Endodermal cell (in vitro differentiated cells): ENCODE results near the gene CENPA. TPM values are rescaled to one million over a fixed set of nuclear protein-coding genes. Genes with fewer than 3 reads are reported as not detected.

Experiments used
- DNase-seq: peaks from one replicate; pipeline ENCODE4 v3.0.0-alpha.2; 2017
- H3K27ac ChIP-seq: 2 replicates; pipeline ENCODE4 v1.5.1; 2013; ENCODE audit warnings: mild to moderate bottlenecking, low read depth, low read length, moderate library complexity
- H3K27me3 ChIP-seq: 2 replicates; pipeline ENCODE4 v1.6.1; 2013; ENCODE audit warnings: mild to moderate bottlenecking, low read length, moderate library complexity; ENCODE audit not compliant: insufficient read depth, control insufficient read depth, poor library complexity, severe bottlenecking
- H3K36me3 ChIP-seq: 2 replicates; pipeline ENCODE4 v1.7.0; 2013; ENCODE audit warnings: mild to moderate bottlenecking, low read length, moderate library complexity; ENCODE audit not compliant: control insufficient read depth, insufficient read depth
- H3K4me1 ChIP-seq: one replicate; pipeline ENCODE4 v1.7.0; 2013; ENCODE audit warnings: low read length; ENCODE audit not compliant: control insufficient read depth, insufficient read depth
- H3K4me3 ChIP-seq: 2 replicates; pipeline ENCODE4 v1.5.1; 2013; ENCODE audit warnings: mild to moderate bottlenecking, low read length, moderate library complexity
- H3K9ac ChIP-seq: 2 replicates; pipeline ENCODE4 v1.6.1; 2013; ENCODE audit warnings: mild to moderate bottlenecking, low read length, moderate library complexity; ENCODE audit not compliant: poor library complexity, severe bottlenecking; ENCODE audit errors: extremely low read depth
- H3K9me3 ChIP-seq: 2 replicates; pipeline ENCODE4 v1.6.1; 2013; ENCODE audit warnings: mild to moderate bottlenecking, low read length, moderate library complexity; ENCODE audit not compliant: control insufficient read depth
- H3K27ac Mint-ChIP-seq: 2 replicates; pipeline ENCODE4 v1.8.0; 2020; ENCODE audit warnings: mixed read lengths
- H3K27me3 Mint-ChIP-seq: 2 replicates; pipeline ENCODE4 v1.8.0; 2021; ENCODE audit warnings: mild to moderate bottlenecking, mixed read lengths; ENCODE audit not compliant: insufficient read depth
- H3K36me3 Mint-ChIP-seq: 2 replicates; pipeline ENCODE4 v1.8.0; 2020; ENCODE audit warnings: low read depth, mixed read lengths
- H3K4me1 Mint-ChIP-seq: 2 replicates; pipeline ENCODE4 v1.8.0; 2020; ENCODE audit warnings: mixed read lengths
- H3K4me3 Mint-ChIP-seq: 2 replicates; pipeline ENCODE4 v1.8.0; 2020; ENCODE audit warnings: mild to moderate bottlenecking, moderate library complexity, mixed read lengths
- H3K9me3 Mint-ChIP-seq: 2 replicates; pipeline ENCODE4 v1.8.0; 2020; ENCODE audit warnings: mild to moderate bottlenecking, mixed read lengths
- CTCF ChIP-seq: fragments of 200-600 bp; sonication (generic); conservative IDR thresholded peaks from 2 replicates; pipeline ENCODE4 v1.5.0; 2021; ENCODE audit warnings: antibody characterized with exemption, mild to moderate bottlenecking
- WGBS, 2 experiments: methylation state at CpG; one replicate each; pipeline versions ENCODE4 v1.1.5 to v1.1.7; 2013; ENCODE audit warnings: missing lambda C conversion rate in 2 of 2, mixed read lengths in 1 of 2; ENCODE audit not compliant: insufficient coverage in 1 of 2, insufficient read length in 1 of 2; 5-methylcytosine and 5-hydroxymethylcytosine counted together
- total RNA-seq, 2 donors: library from RNA; stranded (reverse); fragmentation: NEBNext Ultra II Directional in 1 of 2; extraction: Animal tissue kit (Norgen Biotek cat#: 25700) in 1 of 2; gene quantifications; 2 replicates in 1 of 2; 3 replicates in 1 of 2; pipeline ENCODE4 v1.2.1, GENCODE V29; 2021

Gene CENPA
- total RNA-seq, 2 donors from 2014 or later: 21.5 to 38.3 TPM

- peaks cover 23% of the 10 kb centered on the region for H3K4me1 Mint-ChIP-seq
- H3K36me3 Mint-ChIP-seq: no peaks in the 10 kb centered on the region
- H3K27me3 Mint-ChIP-seq: no peaks in the 10 kb centered on the region
- peak within 1 kb of the TSS; percentile 95 for H3K4me3 ChIP-seq
- no peaks in the 10 kb centered on the region for H3K27me3 ChIP-seq
- H3K4me1 ChIP-seq: peaks cover 16% of the 10 kb centered on the region
- 3 to 7% methylated on average over 39 to 68 of the region's 68 CpGs for WGBS, 2 experiments
- peak; percentile 91 for DNase-seq
- no peaks in the 10 kb centered on the region for H3K9me3 ChIP-seq
- H3K4me3 Mint-ChIP-seq: peak within 1 kb of the TSS; percentile 84
- H3K27ac ChIP-seq: no peak within 1 kb of the TSS
- peak within 1 kb of the TSS; percentile 74 for H3K9ac ChIP-seq
- H3K9me3 Mint-ChIP-seq: no peaks in the 10 kb centered on the region
- H3K36me3 ChIP-seq: no peaks in the 10 kb centered on the region
- H3K27ac Mint-ChIP-seq: peak within 1 kb of the TSS; percentile 85
- TF ChIP-seq CTCF: no peak
Observed at GRCh38 chr2:26764078-26764887, 21.6 kb upstream of the CENPA start, which contains the start of gene SLC35F6. SLC35F6 (plus strand) TSS chr2:26764284; CDS start chr2:26764350, 66 bp downstream.

GRCh38 chr2:26764906-26765305, 20.9 kb upstream of the CENPA start:
- peak overlapping the region; percentile 74 for H3K9ac ChIP-seq
- H3K4me3 Mint-ChIP-seq: peak overlapping the region; percentile 84
- no peaks in the 10 kb centered on the region for H3K27me3 Mint-ChIP-seq
- H3K36me3 ChIP-seq: no peaks in the 10 kb centered on the region
- no peaks in the 10 kb centered on the region for H3K27me3 ChIP-seq
- no peak for TF ChIP-seq CTCF
- peaks cover 23% of the 10 kb centered on the region for H3K4me1 Mint-ChIP-seq
- H3K4me1 ChIP-seq: peaks cover 16% of the 10 kb centered on the region
- DNase-seq: no peak
- no peaks in the 10 kb centered on the region for H3K9me3 Mint-ChIP-seq
- H3K4me3 ChIP-seq: peak overlapping the region; percentile 95
- H3K9me3 ChIP-seq: no peaks in the 10 kb centered on the region
- no peak overlapping the region for H3K27ac Mint-ChIP-seq
- H3K27ac ChIP-seq: no peak overlapping the region
- H3K36me3 Mint-ChIP-seq: no peaks in the 10 kb centered on the region
- 51 to 53% methylated on average over 3 of the region's 3 CpGs for WGBS, 2 experiments

GRCh38 chr2:26765475-26766200, 20.2 kb upstream of the CENPA start:
- Histone ChIP-seq H3K36me3 (no peaks in the 10 kb centered on the region), H3K4me3 (peak overlapping the region; percentile 95), H3K9ac (no peak overlapping the region), H3K9me3 (no peaks in the 10 kb centered on the region), H3K27me3 (no peaks in the 10 kb centered on the region), H3K27ac (no peak overlapping the region), H3K4me1 (peaks cover 16% of the 10 kb centered on the region)
- no peak for TF ChIP-seq CTCF
- H3K27ac Mint-ChIP-seq: no peak overlapping the region
- 92 to 93% methylated on average over 4 to 10 of the region's 10 CpGs for WGBS, 2 experiments
- DNase-seq: no peak
- peak overlapping the region; percentile 84 for H3K4me3 Mint-ChIP-seq
- H3K36me3 Mint-ChIP-seq: no peaks in the 10 kb centered on the region
- no peaks in the 10 kb centered on the region for H3K27me3 Mint-ChIP-seq
- no peaks in the 10 kb centered on the region for H3K9me3 Mint-ChIP-seq
- H3K4me1 Mint-ChIP-seq: peaks cover 23% of the 10 kb centered on the region
